Thyroid gland (tissue), 4 donors: ENCODE measurements around the gene BARX1.

Source experiments
- CTCF ChIP-seq, 6 experiments: fragments of 200-600 bp in 3 of 6; fragments of 450-650 bp in 3 of 6; sonication (generic) in 3 of 6; IDR thresholded peaks; one replicate each; pipeline ENCODE4 v1.5.1; 2016 to 2019; ENCODE audit warnings: antibody characterized with exemption in 6 of 6, mild to moderate bottlenecking in 2 of 6, inconsistent platforms in 1 of 6, moderate library complexity in 1 of 6
- POLR2A ChIP-seq, 2 donors: fragments of 450-650 bp; IDR thresholded peaks; one replicate each; pipeline ENCODE4 v1.6.1; 2017; ENCODE audit warnings: antibody characterized with exemption in 2 of 2, mild to moderate bottlenecking in 2 of 2, moderate library complexity in 1 of 2

GRCh38 chr9:93929231-93929630 is 25.9 kb downstream of the BARX1 start:
- no peak for TF ChIP-seq CTCF (IDR thresholded peaks at IDR 0.05)
- TF ChIP-seq POLR2A (IDR thresholded peaks at IDR 0.05): no peak
